T-helper 22 cell (primary cell): ENCODE measurements around the gene MAP7D3.
"Not testable (repeated sequence)": the region's sequence is repeated elsewhere in the genome, so short reads cannot be mapped to it uniquely, and the experiment has no call there.

Experiments
- DNase-seq: peaks from one replicate; pipeline ENCODE4 v3.0.0-alpha.2; 2020; ENCODE audit warnings: low read depth

Gene MAP7D3, protein sequence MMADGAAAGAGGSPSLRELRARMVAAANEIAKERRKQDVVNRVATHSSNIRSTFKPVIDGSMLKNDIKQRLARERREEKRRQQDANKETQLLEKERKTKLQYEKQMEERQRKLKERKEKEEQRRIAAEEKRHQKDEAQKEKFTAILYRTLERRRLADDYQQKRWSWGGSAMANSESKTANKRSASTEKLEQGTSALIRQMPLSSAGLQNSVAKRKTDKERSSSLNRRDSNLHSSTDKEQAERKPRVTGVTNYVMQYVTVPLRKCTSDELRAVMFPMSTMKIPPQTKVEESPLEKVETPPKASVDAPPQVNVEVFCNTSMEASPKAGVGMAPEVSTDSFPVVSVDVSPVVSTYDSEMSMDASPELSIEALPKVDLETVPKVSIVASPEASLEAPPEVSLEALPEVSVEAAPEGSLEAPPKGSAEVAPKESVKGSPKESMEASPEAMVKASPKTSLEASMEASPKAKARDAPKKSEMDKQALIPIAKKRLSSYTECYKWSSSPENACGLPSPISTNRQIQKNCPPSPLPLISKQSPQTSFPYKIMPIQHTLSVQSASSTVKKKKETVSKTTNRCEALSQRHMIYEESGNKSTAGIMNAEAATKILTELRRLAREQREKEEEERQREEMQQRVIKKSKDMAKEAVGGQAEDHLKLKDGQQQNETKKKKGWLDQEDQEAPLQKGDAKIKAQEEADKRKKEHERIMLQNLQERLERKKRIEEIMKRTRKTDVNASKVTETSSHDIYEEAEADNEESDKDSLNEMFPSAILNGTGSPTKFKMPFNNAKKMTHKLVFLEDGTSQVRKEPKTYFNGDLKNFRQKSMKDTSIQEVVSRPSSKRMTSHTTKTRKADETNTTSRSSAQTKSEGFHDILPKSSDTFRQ

DNA sequence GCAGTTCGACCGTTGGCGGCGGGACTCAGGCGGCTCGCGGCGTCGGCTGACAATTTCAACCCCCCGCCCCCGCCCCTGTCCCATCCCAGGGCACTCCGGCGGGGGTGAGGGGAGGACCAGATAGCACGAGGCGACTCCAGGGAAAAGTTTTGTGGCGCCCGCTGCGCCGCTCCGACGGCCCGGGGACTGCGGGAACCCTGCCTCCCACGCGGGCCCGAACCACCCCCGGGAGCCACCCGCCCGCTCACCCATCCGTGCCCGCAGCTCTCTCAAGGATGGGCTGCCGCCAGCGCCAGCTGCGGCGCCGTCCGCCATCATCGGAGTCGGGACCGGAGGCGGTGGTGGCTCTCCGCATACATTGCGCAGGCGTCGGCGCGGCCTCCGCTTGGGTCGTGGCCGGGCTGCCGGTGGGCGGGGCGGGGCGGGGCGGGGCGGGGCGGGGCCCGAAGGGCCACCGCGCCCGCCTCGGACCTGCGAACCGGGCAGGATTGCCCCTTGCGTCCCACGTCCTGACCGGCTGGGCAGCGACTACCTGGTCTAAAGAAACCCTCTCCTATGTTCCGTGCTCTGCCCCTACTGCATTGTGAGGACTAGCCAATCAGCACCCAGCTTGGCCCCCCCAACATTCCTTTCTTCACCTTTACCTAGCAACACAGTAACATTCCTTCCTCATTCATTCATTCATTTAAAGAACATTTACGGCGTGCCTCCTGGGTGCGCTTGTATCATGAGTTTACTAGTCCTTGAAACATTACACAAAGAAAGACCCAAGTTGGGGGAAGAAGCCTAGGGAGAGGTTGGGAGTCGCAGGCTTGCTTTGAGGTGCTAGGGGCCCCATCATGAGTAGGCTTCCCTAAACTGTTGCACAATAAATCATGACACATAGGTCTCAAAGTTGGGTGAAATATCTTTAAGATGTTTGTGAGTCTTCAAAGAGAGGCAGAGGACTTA lies at the start of gene MAP7D3:
Gene MAP7D3, minus strand, starts transcription at position 360 of the 951 bp plus-strand sequence. Its CDS starts 42 bp downstream, at position 318.
- DNase-seq: peak; percentile 56

DNA sequence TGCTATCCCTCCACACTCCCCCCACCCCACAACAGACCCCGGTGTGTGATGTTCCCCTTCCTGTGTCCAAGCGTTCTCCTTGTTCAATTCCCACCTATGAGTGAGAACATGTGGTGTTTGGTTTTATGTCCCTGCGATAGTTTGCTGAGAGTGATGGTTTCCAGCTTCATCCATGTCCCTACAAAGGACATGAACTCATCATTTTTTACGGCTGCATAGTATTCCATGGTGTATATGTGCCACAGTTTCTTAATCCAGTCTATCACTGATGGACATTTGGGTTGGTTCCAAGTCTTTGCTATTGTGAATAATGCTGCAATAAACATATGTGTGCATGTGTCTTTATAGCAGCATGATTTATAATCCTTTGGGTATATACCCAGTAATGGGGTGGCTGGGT lies 49.5 kb upstream of the MAP7D3 start, which contains the start of gene ADGRG4:
Gene ADGRG4, plus strand, starts transcription at position 243 of the 400 bp plus-strand sequence. CDS start 7,815 bp downstream, outside the sequence.
- not testable (repeated sequence) for DNase-seq

DNA sequence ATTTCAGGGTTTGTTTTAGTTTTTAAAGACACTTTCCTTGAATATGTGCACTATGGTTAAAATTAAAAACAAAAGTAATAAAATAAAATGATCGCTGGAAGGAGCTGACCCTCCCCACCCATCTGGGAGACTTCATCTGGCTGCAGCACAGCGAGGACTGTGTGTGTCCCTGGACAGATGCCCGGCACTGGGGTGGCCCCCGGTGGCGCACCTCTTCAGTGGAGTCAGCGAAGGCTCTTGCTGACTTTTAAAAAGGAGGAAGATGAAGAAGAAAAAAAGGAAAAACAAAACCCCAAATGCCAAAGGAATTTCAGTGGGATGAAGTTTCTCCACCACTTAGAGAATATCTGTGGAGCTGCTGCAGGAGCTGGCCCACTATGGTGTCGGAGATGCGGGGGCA lies 44.2 kb upstream of the MAP7D3 start:
- no peak for DNase-seq

DNA sequence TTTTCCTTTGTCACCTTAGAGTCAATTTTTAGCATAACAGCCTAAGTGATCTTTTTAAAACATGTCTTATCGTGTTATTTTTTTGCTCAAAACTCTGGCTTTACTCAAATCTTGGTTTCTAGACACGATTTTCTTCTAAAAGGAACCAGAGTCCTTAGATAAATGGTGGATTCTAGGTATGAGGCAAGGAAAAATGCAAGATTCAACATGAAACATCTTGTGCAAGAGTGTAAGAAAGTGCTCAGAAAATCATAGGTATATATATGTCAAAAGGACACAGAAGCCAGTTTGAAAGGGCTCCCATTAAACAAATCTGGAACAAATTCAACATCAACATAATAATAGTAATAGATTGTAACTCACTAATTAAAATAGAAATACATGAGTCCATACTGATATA lies 41.5 kb upstream of the MAP7D3 start:
- no peak for DNase-seq

DNA sequence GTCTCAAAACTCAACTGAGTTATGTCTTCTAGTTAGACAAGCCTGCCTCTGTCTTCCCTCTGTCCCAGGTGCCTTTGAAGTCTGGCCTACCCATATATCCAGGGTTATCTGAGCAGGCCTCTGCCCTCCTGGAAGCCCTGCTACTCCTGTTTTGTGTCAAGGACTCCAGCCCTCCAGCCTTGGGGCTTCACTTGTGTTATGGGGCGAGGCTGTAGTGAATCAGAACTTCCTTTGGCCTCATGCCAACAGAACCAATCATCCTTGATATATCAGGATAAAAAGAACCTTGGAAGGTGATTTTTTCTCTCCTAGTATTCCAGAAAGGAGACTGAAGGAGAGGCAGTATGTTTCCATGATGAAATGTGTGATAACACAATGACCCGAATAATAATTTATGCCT lies 40.6 kb upstream of the MAP7D3 start:
- DNase-seq: no peak

DNA sequence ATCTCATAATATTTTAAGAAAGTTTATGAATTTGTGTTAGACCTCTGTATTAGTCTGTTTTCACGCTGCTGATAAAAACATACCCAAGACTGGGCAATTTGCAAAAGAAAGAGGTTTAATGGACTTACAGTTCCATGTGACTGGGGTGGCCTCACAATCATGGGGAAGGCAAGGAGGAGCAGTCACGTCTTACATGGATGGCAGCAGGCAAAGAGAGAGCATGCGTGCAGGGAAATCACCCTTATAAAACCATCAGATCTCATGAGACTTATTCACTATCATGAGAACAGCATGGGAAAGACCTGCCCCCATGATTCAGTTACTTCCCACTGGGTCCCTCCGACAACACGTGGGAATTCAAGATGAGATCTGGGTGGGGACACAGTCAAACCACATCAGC lies 35.2 kb upstream of the MAP7D3 start:
- not testable (repeated sequence) for DNase-seq

DNA sequence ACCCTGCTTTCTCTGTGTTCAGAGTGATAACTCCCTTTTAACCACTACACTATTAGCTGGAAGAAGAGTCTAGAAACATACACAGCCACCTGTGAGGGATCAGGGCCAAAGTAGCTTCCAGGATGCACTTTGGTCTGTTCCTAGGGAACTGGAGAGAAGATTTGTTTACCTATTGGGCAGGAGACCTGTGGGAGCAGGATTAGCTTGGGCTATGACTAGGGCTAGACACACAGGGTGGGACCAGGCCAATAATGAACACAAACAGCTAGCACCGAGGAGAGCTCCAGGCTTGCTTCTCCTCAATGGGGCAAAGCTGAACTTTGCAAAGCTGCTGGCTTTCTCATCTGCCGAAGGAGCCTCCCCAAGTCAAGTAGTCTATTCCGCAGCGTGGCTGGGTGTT lies 24.4 kb upstream of the MAP7D3 start:
- no peak for DNase-seq

DNA sequence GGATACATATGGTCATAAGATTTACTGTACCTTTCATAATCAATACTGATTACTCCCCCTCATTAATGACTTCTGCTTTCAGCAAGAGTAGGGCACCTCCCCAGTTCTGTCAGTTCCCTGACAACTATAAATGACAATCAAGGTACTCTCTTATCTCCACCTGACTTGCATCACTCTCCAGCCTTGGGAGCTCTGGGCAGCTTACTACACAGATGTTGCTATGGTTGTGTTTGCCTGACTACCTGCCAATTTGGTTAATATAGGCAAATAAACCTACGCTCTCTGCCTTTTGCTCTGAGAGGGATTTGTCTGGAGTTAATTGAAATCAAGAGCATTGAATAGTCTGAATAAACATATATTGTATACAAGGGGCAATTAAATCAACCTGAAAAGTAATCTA lies 22.8 kb upstream of the MAP7D3 start:
- no peak for DNase-seq

DNA sequence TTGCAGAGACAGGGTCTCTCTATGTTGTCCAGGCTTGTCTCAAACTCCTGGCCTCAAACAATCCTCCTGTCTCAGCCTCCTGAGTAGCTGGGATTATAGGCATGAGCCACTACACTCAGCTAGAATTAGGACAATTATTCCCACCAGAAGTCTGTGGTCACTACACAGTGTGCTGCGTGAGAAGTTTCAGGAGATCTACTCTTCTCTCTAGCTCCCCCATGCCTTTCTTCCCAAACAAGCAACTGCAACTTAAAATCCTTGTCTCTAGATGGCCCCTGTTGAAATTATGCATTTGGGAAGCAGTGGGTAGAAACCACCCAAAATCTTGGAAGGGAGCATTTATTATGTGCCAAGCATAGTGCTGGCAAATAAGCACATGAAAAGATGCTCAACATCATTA lies 21.1 kb upstream of the MAP7D3 start:
- no peak for DNase-seq

DNA sequence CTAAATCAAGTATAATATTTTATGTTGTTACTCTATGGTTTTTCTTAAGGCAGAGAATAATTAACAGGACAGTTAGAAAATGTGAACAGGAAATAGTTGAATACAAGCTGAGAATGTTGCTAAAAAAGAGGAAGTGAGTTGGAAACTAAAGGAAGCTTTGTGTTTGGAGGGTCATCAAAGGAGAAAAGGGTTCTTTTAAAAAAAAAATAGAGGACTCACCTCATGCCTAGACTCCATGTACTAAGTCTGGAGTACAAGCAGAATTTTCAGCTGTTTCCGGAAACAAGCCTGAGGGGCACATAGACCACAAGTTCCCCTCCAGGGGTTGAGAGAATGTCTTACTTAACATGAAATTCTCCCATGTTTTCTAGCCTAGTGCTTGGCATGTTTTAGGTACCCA lies 20.1 kb upstream of the MAP7D3 start:
- no peak for DNase-seq

DNA sequence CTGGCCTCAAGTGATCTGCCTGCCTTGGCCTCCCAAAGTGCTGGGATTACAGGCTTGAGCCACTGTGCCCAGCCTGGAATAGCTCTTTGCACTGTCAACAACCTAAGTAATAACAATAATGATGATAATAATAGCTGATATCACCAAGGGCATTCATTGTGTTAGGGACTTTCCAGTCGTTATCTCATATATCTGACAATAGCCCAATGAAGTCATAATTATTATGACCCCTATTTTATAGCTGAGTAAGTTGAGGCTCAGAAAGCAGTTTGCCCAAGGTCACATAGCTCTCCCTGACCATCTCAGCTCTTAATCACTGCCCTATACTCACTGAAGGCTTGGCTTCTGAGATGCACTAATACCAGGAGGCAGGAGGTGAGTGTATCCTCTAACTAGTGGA lies 18.7 kb upstream of the MAP7D3 start:
- no peak for DNase-seq

DNA sequence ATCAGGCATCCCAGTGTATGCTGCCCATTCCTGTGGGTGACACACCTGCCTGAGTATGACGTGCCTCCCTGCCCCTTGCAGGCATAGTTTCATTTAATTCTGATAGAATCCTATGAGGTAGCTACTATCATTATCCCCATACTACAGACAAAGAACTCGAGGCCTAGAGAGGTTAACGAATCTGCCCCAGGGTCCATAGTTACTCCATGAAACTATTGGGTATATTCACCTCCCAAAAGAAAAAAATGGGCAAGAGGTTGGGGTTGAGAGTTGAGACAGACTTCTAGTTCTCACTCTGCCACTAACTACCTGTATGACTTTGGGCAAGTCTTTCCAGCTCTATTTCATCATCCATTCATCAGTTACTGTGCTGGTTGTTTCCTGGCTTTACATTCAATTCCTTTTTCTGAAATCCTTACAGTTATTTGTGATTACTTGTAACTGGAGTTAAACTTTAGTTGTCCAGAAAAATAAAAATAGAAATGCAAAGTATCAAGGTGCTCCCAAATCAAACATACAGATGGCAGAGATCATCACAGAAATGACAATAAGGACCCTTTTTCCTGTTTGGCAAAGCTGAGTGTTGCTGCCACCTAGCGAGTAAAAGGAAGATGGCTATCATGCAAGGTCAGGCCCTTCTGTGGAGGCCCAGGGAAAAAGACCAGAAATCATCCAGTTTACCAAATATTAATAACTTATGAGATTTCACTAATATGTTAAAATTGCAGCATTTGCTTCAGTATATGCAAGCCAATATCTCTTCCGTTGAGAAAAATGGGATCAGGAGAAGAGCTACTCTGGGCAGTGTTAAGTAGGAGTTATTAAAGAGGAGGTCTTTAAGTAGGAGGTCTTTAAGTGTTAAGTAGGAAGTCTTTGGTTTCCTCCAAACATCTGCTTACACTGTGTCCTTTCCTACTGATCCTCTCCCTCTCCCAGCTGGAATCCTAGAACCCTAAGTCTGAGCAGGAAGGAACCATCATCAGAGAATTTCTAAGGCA lies 17.1 kb upstream of the MAP7D3 start:
- no peak for DNase-seq

DNA sequence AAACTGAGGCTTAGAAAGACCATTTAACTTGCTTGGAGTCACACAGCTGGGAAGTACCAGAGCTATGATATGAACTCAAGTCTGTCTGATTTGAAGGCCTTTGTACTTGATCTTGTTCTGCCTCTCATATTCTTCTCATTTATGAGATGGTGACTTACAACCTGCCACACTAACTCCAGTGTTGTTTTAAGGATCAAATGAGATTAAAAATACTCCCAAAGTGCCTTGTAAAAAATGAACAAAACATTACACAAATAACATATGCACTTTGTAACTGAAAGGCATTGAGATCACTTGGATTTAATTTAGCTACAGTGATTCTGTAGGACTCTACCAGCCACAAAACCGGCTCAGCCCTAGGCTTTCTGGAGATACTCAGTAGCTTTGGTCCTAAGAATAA lies 15.6 kb upstream of the MAP7D3 start:
- no peak for DNase-seq

DNA sequence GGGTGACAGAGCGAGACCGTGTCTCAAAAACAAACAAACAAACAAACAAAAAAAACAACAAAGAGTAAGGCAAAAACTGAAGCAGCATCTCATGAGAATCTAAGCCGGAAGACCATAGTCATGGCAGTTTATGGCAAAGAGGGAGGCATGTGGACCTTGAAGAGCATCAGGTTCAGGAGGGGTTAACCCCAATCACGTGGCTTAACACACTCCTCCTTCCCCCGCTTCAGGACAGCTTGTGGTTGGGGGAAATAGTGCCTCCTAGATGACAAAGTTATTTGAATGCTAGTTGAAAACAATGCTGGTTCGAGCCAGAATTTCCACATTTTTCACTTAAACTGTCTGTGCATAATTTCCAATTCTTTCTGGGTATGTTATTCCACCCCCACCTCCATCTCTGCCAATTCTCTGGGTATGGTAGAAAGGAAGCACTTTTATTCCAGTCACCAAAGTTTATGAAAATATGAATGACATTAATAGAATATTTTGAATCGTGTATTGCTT lies 11.7 kb upstream of the MAP7D3 start:
- no peak for DNase-seq

DNA sequence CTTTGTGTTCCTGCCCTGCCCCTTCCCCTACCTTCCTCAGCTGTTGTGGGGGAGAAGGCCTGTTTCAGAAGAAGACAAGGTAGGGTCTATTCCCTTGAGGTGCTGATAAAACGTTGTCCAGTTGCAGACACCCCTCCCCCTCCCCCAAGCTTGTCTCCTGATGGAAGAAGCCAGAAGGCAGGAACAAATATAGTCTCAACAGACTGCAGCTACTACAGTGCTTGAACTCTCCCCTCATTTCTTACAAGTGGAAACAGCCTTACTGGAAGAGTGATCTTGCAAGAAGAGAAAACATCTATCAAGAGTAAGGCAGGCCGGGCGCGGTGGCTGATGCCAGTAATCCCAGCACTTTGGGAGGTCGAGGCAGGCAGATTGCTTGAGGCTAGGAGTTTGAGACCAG lies 11.0 kb upstream of the MAP7D3 start:
- DNase-seq: no peak

DNA sequence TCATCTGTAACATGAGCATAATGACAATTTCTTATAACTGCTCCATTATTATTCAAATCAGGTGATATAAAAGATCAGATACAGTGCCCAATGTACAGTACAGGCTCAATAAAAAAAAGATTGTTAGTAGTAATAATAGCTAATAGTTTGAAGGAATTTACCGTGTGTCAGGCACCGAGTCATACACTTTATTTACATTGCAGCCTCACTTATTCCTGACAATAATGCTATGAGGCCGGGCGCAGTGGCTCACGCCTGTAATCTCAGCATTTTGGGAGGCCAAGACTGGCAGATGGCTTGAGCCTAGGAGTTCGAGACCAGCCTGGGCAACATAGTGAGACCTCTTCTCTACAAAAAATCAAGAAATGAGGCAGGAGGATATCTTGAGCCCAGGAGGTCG lies 10.1 kb upstream of the MAP7D3 start:
- DNase-seq: no peak

DNA sequence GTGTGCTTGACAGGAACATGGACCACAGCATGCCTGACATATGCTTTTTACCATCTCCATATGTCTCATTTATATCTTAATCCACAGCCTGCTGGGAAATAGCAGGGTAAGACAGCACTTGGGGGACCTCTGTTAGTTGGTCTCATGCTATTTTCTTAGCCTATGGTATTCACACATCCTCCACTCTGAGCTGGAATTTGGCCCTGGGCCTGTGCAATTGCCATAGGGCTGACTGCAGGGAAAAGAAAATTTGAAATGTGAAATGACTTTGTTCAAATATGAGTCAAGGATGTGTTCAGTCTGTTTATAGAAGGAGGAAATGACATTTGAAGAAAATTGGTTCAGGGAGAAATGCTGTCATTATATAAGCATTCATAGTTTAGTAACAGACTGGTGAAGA lies 9.6 kb upstream of the MAP7D3 start:
- DNase-seq: no peak

DNA sequence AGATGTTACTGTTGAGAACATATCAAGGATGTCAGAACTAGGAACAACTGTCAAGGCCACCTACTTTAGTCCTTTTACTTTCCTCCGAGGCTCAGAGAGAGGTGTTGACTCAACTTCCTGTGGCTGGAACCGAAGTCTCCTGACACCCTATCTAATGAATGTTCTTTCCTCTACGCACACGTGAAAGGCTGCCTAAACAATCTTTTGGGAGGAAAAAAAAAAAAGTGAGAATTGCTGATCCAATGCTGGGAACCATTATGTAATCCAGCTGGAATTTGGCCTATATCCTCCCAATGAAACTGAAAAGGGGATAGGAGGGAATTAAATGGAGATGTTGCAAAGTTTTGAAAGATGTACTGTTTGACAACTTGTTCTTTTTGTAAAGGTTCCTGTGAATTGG lies 8.3 kb upstream of the MAP7D3 start:
- DNase-seq: no peak

DNA sequence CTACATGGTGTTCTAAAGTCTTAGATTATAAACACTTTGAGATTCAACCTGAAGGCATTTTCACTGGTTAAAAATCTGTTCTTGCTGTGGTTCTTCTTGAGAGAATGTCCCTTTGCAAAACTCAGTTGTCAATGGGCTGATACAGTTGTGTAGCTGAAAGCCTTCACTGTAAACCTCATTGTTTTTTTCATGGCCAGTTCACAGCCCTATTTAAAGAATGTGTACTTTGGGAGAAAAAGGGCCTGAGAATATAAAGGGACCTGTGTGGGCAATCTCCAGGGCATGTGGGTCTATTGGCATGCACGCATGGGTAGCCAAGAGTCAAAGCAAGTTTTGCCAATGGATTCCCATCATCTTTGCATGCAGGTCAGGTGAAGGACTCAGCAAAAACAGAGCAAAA lies 7.8 kb upstream of the MAP7D3 start:
- DNase-seq: no peak

DNA sequence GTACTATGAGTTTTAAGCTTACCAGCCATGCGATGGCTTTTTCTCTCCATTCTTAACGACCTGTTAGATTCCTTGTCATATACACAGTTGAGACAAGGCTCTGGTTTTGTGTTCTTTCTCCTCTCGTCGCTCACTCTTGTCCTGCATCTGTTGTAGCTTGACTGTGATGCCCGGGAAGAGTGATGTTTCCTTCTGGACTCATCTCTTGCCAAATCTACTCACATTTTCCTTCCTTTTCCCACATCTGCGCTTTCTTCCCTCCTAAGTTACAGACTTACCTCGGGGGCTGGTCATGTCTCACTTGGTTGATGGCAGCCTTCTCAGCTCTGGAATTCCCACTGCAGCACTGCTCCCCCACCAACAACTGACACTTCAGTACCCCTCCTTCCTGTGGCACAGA lies 4.8 kb upstream of the MAP7D3 start:
- DNase-seq: no peak

DNA sequence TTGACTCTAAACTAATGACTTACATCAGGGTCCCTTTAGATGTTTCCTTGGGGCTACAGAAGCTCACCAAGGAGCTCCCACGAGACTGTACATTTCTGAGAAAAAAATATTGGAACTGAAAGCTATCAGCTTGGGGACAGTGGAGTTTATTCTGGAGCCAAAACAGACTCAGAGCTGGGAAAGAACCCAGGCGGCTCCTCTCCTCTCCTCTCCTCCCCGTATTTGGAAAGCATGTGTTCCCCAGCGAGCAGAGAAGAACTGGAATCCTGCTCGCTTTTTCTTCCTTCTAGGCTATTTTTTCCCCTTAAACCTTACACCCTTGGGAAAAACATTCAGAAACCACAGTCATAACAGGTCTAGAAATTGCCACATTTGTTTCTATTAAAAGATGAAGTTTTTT lies 4.3 kb upstream of the MAP7D3 start:
- DNase-seq: no peak
